HEK293T (cell line): ENCODE data around the gene KCNJ15.

Experiments
- BHLHE40 ChIP-seq: fragments of 450-650 bp; IDR thresholded peaks from 2 replicates; pipeline ENCODE4 v1.6.1; 2016; ENCODE audit warnings: mild to moderate bottlenecking, moderate library complexity, borderline replicate concordance
- CTBP1 ChIP-seq: fragments of 450-650 bp; IDR thresholded peaks from 2 replicates; pipeline ENCODE4 v1.6.1; 2016; ENCODE audit warnings: borderline replicate concordance
- FOXA1 ChIP-seq: fragments of 450-650 bp; IDR thresholded peaks from 2 replicates; pipeline ENCODE4 v1.6.1; 2016; ENCODE audit warnings: mild to moderate bottlenecking
- FOXK2 ChIP-seq: fragments of 450-650 bp; IDR thresholded peaks from 2 replicates; pipeline ENCODE4 v1.6.1; 2016; ENCODE audit warnings: mild to moderate bottlenecking
- FOXM1 ChIP-seq: fragments of 450-650 bp; IDR thresholded peaks from 2 replicates; pipeline ENCODE4 v1.6.1; 2017; ENCODE audit warnings: mild to moderate bottlenecking, borderline replicate concordance
- HDGF ChIP-seq: fragments of 450-650 bp; IDR thresholded peaks from 2 replicates; pipeline ENCODE4 v1.6.1; 2017; ENCODE audit warnings: antibody characterized with exemption, borderline replicate concordance
- NFRKB ChIP-seq: fragments of 450-650 bp; IDR thresholded peaks from 2 replicates; pipeline ENCODE4 v1.6.1; 2016; ENCODE audit warnings: mild to moderate bottlenecking, moderate library complexity
- SP1 ChIP-seq: fragments of 450-650 bp; IDR thresholded peaks from 2 replicates; pipeline ENCODE4 v1.6.1; 2017
- TARDBP ChIP-seq: fragments of 450-650 bp; IDR thresholded peaks from 2 replicates; pipeline ENCODE4 v1.6.1; 2016

- no peak for TF ChIP-seq HDGF
- no peak for TF ChIP-seq SP1
- TF ChIP-seq NFRKB = no peak
- TF ChIP-seq BHLHE40 = no peak
- TF ChIP-seq CTBP1 = no peak
- no peak for TF ChIP-seq FOXK2
- TF ChIP-seq FOXA1 = no peak
- no peak for TF ChIP-seq TARDBP
- no peak for TF ChIP-seq FOXM1
Measured at GRCh38 chr21:38346286-38346685, 89.5 kb downstream of the KCNJ15 start.
